Tibial nerve (tissue), 4 donors: ENCODE measurements around the gene NPIPB12.
"Not testable (repeated sequence)": the region's sequence is repeated elsewhere in the genome, so short reads cannot be mapped to it uniquely, and the experiment has no call there.

Source experiments
- EP300 ChIP-seq, 2 donors: sonication (generic); formaldehyde crosslinking; IDR thresholded peaks; one replicate each; pipeline ENCODE4 v1.6.1; 2017; ENCODE audit warnings: antibody characterized with exemption in 2 of 2, mild to moderate bottlenecking in 1 of 2
- TF ChIP-seq, protein P1 (sequence below), 5 experiments: fragments of 200-600 bp in 3 of 5; fragments of 450-650 bp in 2 of 5; sonication (generic) in 3 of 5; IDR thresholded peaks; one replicate each; pipeline ENCODE4 v1.5.1; 2016 to 2019; ENCODE audit warnings: antibody characterized with exemption in 5 of 5, mild to moderate bottlenecking in 3 of 5, moderate library complexity in 2 of 5

DNA sequence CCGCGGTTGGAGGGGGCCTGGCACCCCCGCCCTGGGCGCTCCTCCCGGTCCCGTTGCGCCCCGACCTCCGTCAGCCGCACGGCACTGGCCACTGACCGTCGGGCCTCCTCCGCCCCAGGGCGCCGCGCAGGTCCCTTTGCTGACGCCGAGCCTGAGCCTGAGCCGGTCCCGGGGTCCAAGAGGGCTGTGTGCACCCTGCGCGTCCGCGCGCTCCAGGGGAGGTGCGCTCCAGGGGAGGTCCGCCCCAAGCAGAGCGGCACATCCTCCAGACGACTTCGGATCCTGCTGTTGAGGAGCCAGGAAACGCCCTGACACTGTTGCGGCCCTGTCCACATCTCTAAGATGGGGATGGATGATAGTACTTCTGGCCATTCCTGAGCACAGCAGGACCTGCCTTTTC, 39.3 kb downstream of the NPIPB12 start:
- TF ChIP-seq, protein P1, sequence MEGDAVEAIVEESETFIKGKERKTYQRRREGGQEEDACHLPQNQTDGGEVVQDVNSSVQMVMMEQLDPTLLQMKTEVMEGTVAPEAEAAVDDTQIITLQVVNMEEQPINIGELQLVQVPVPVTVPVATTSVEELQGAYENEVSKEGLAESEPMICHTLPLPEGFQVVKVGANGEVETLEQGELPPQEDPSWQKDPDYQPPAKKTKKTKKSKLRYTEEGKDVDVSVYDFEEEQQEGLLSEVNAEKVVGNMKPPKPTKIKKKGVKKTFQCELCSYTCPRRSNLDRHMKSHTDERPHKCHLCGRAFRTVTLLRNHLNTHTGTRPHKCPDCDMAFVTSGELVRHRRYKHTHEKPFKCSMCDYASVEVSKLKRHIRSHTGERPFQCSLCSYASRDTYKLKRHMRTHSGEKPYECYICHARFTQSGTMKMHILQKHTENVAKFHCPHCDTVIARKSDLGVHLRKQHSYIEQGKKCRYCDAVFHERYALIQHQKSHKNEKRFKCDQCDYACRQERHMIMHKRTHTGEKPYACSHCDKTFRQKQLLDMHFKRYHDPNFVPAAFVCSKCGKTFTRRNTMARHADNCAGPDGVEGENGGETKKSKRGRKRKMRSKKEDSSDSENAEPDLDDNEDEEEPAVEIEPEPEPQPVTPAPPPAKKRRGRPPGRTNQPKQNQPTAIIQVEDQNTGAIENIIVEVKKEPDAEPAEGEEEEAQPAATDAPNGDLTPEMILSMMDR (IDR thresholded peaks at IDR 0.05), result not testable (repeated sequence)
- not testable (repeated sequence) for TF ChIP-seq EP300 (IDR thresholded peaks at IDR 0.05)
